ENCODE data around the gene CD22.

Gene CD22

GRCh38 chr19:35363001-35363590 lies 34.1 kb downstream of the CD22 start:
- DNase-seq (ENCODE audit: low read depth), result no peak
- no peak for TF ChIP-seq CTCF (conservative IDR thresholded peaks at IDR 0.05; ENCODE audit: control insufficient read depth, insufficient read depth, low read depth, low read length)
- H3K4me3 ChIP-seq (ENCODE audit: control insufficient read depth, low read depth, low read length), result no peak overlapping the region

- DNase-seq (ENCODE audit: low read depth), result no peak
- TF ChIP-seq CTCF (conservative IDR thresholded peaks at IDR 0.05; ENCODE audit: control insufficient read depth, insufficient read depth, low read depth, low read length), result no peak
- no peak overlapping the region for H3K4me3 ChIP-seq (ENCODE audit: control insufficient read depth, low read depth, low read length)
These were observed 34.9 kb downstream of the CD22 start for GRCh38 chr19:35363711-35364425.

GRCh38 chr19:35365303-35365702 lies 36.3 kb downstream of the CD22 start:
- no peak overlapping the region for H3K4me3 ChIP-seq (ENCODE audit: control insufficient read depth, low read depth, low read length)
- TF ChIP-seq CTCF (conservative IDR thresholded peaks at IDR 0.05; ENCODE audit: control insufficient read depth, insufficient read depth, low read depth, low read length), result no peak
- DNase-seq (ENCODE audit: low read depth), result no peak

- no peak overlapping the region for H3K4me3 ChIP-seq (ENCODE audit: control insufficient read depth, low read depth, low read length)
- no peak for DNase-seq (ENCODE audit: low read depth)
- no peak for TF ChIP-seq CTCF (conservative IDR thresholded peaks at IDR 0.05; ENCODE audit: control insufficient read depth, insufficient read depth, low read depth, low read length)
These were observed 39.4 kb downstream of the CD22 start for GRCh38 chr19:35368378-35368777.

GRCh38 chr19:35369522-35369921 lies 40.5 kb downstream of the CD22 start:
- no peak overlapping the region for H3K4me3 ChIP-seq (ENCODE audit: control insufficient read depth, low read depth, low read length)
- TF ChIP-seq CTCF (conservative IDR thresholded peaks at IDR 0.05; ENCODE audit: control insufficient read depth, insufficient read depth, low read depth, low read length), result no peak
- no peak for DNase-seq (ENCODE audit: low read depth)

- TF ChIP-seq CTCF (conservative IDR thresholded peaks at IDR 0.05; ENCODE audit: control insufficient read depth, insufficient read depth, low read depth, low read length), result no peak
- no peak within 1 kb of the TSS for H3K4me3 ChIP-seq (ENCODE audit: control insufficient read depth, low read depth, low read length)
- DNase-seq (ENCODE audit: low read depth), result no peak
These were observed 41.7 kb downstream of the CD22 start, which contains the start of gene GPR42 for GRCh38 chr19:35370722-35371121. TSS of gene GPR42 (plus strand) at chr19:35371068. CDS start at chr19:35371360, 292 bp downstream.

Data from fibroblast of mammary gland (primary cell).